Activated CD4-positive, alpha-beta memory T cell treated with anti-CD3 and anti-CD28 coated beads, Interleukin-2, amount 10 ng/mL, durations not matched to agents 7 days and 5 days (primary cell): ENCODE results near the gene CSTF1. TPM values are rescaled to one million over a fixed set of nuclear protein-coding genes. Genes with fewer than 3 reads are reported as not detected.

Experiments
- CTCF ChIA-PET: fragments of 350-600 bp; sonication (Branson Sonifier 250); formaldehyde crosslinking; loops from one replicate; lab custom pipeline; 2021; ENCODE audit warnings: antibody characterized with exemption, inconsistent platforms; lab: Charles Lee
- POLR2A ChIA-PET: fragments of 350-600 bp; sonication (Branson Sonifier 250); formaldehyde crosslinking; loops from one replicate; lab custom pipeline; 2021; ENCODE audit warnings: antibody characterized with exemption; lab: Charles Lee
- DNase-seq: peaks from one replicate; pipeline ENCODE4 v3.0.0-alpha.2; 2020
- H3K27ac Mint-ChIP-seq: one replicate; pipeline ENCODE4 v1.8.0; 2021; ENCODE audit warnings: mild to moderate bottlenecking, mixed read lengths
- H3K27me3 Mint-ChIP-seq: one replicate; pipeline ENCODE4 v1.8.0; 2021; ENCODE audit warnings: mixed read lengths
- H3K36me3 Mint-ChIP-seq: one replicate; pipeline ENCODE4 v1.8.0; 2021; ENCODE audit warnings: low read depth, mixed read lengths
- H3K4me1 Mint-ChIP-seq: one replicate; pipeline ENCODE4 v1.8.0; 2021; ENCODE audit warnings: mixed read lengths
- H3K4me3 Mint-ChIP-seq: one replicate; pipeline ENCODE4 v1.8.0; 2021; ENCODE audit warnings: mild to moderate bottlenecking, mixed read lengths
- H3K9me3 Mint-ChIP-seq: one replicate; pipeline ENCODE4 v1.8.0; 2021; ENCODE audit warnings: mixed read lengths
- total RNA-seq, 2 experiments: library from RNA; stranded (reverse); gene quantifications; one replicate each; pipeline ENCODE4 v1.2.3, GENCODE V29; 2021

The CSTF1 gene
- total RNA-seq, 2 experiments from 2014 or later = 61.5 to 64.9 TPM

DNA sequence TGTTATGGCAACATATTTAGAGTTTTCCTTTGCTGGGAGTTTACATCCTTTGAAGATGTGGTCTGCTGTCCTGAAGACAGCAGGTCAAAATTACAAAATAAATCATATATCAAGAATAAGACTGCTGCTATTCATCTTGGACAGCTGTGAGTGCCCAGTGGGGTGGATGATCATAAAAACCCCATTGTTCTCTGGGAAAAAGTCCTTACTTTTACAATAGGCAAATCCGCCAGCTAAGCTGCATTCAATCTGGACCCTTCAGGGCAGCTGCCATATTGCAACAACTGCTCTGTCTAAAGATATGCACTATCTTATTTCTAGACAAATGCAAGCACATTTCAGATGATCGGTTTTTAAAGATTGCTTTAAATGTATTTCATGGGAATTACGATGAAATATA is 39.0 kb downstream of the CSTF1 start:
- Mint-ChIP-seq H3K27me3 (no peaks in the 10 kb centered on the region), H3K4me1 (peaks cover 55% of the 10 kb centered on the region), H3K4me3 (no peak overlapping the region), H3K27ac (no peak overlapping the region), H3K36me3 (peaks cover 44% of the 10 kb centered on the region), H3K9me3 (peaks cover 3% of the 10 kb centered on the region)
- CTCF ChIA-PET = no interaction called here
- no peak for DNase-seq
- POLR2A ChIA-PET = no interaction called here

DNA sequence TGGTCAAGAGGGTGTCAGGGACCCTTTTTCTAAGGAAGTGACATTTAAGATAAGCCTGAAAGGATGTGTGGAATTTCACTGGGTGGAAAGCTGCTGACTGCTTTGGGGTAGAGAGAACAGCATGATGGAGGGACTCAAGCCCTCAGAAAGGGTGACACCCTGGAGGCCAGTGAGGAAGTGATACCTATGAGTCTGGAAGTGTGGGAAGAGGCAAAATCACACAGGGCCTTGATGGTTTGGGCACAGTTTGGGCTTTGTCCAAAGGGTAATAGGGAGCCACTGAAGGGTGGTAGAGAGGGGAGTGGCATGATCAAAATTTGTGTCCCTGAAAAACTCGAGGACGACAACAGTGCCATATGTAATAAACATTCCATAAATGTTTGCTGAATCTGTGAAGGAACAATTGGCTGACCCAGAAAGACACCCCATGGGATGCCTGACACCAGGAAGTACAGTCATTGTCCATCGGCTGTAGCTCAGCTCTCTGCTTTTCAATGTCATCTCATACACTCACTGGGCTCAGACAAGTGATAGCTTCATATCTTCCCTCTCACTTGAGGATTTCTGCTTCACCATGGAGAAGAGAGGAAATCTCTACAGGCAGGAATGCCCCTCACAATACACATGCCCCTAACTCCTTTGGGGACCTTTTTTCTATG is 40.9 kb downstream of the CSTF1 start:
- ChIA-PET POLR2A (interaction anchor here (0.6 to 1.0 kb wide), 2 partner anchors 21 to 41 kb away, joined by 3 to 4 read pairs; partner anchors contain the start of genes AURKA, CASS4 and CSTF1), CTCF (no interaction called here)
- DNase-seq = no peak
- peaks cover 3% of the 10 kb centered on the region for H3K9me3 Mint-ChIP-seq
- no peak overlapping the region for H3K4me3 Mint-ChIP-seq
- H3K27me3 Mint-ChIP-seq = no peaks in the 10 kb centered on the region
- H3K27ac Mint-ChIP-seq = no peak overlapping the region
- peaks cover 53% of the 10 kb centered on the region for H3K36me3 Mint-ChIP-seq
- peaks cover 49% of the 10 kb centered on the region for H3K4me1 Mint-ChIP-seq

DNA sequence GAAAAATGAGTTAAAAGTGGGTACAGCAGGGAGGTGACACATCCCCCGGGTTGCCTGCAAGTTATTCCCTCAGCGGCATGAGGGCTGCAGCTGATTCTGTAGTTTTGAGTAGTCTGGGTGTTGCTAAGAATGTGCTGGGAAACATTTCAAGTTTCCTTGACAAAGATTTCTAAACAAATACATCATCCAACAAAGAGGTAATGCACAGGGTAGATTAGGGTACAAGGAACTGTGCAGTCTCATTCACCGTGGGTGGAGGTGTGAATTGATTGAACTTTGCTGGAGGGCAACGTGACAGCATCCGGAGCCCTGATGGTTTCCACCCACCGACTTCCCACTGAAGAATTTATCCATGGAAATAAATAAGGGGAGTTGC is 41.4 kb downstream of the CSTF1 start:
- Mint-ChIP-seq H3K27me3 (no peaks in the 10 kb centered on the region), H3K4me1 (peaks cover 47% of the 10 kb centered on the region), H3K27ac (no peak overlapping the region), H3K4me3 (no peak overlapping the region), H3K36me3 (peaks cover 56% of the 10 kb centered on the region), H3K9me3 (peaks cover 3% of the 10 kb centered on the region)
- POLR2A ChIA-PET = interaction anchor here (1.0 kb wide), 1 partner anchor 21 kb away, joined by 4 read pairs; the partner anchor contains the start of gene CASS4
- CTCF ChIA-PET = no interaction called here
- DNase-seq = no peak

DNA sequence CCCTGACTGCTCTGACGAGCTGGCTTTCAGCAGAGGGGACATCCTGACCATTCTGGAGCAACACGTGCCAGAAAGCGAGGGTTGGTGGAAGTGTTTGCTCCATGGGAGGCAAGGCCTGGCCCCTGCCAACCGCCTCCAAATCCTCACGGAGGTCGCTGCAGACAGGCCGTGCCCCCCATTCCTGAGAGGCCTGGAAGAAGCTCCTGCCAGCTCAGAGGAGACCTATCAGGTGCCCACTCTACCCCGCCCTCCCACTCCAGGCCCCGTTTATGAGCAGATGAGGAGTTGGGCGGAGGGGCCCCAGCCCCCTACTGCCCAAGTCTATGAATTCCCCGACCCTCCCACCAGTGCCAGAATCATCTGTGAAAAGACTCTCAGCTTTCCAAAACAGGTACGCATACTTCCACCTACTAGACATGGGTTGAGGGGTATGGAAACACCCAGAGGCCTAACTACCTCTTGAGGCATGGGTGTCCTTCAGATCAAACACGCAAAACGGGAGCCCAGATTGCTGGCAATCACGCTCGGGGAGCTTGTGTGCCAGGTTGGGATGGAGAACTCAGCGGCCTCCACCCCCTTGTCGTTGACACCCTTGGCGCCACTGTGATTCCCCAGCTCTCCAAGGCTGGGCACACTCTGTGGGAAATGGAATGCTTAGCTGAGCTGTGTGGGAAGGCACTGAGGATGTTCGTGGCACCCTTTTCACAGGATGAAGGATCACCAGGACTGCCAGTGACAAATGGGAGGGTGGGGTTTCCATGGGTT is 44.9 kb downstream of the CSTF1 start:
- Mint-ChIP-seq H3K27me3 (no peaks in the 10 kb centered on the region), H3K4me1 (peaks cover 52% of the 10 kb centered on the region), H3K9me3 (peaks cover 3% of the 10 kb centered on the region), H3K27ac (no peak overlapping the region), H3K4me3 (no peak overlapping the region), H3K36me3 (peaks cover 52% of the 10 kb centered on the region)
- CTCF ChIA-PET = no interaction called here
- no peak for DNase-seq
- POLR2A ChIA-PET = interaction anchor here (1.1 kb wide), 1 partner anchor 17 kb away, joined by 4 read pairs; no protein-coding TSS in a partner anchor

DNA sequence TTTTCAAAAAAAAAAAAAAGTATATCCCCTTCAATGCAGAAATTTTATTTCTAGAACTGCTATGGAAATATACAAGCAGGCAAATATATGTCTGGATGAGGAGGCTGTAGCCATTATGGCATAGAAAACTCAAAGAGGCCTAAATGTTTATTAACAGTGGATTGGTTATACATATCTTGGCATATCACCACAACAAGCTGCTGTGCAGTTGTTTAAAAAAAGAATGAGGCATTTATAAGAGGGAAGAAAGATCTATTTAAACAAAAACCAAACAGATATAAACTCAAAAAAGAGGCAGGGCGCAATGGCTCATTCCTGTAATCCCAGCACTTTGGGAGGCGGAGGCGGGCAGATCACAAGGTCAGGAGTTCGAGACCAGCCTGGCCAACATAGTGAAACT is 45.8 kb downstream of the CSTF1 start:
- Mint-ChIP-seq H3K4me3 (no peak overlapping the region), H3K4me1 (peaks cover 55% of the 10 kb centered on the region), H3K27ac (peak overlapping the region; percentile 22), H3K9me3 (peaks cover 3% of the 10 kb centered on the region), H3K36me3 (peaks cover 52% of the 10 kb centered on the region), H3K27me3 (no peaks in the 10 kb centered on the region)
- DNase-seq = no peak
- ChIA-PET POLR2A (interaction anchor here (2.4 kb wide), 1 partner anchor 19 kb away, joined by 9 read pairs; no protein-coding TSS in a partner anchor), CTCF (interaction anchor here (0.6 kb wide), 1 partner anchor 77 kb away, joined by 3 read pairs; no protein-coding TSS in a partner anchor)

DNA sequence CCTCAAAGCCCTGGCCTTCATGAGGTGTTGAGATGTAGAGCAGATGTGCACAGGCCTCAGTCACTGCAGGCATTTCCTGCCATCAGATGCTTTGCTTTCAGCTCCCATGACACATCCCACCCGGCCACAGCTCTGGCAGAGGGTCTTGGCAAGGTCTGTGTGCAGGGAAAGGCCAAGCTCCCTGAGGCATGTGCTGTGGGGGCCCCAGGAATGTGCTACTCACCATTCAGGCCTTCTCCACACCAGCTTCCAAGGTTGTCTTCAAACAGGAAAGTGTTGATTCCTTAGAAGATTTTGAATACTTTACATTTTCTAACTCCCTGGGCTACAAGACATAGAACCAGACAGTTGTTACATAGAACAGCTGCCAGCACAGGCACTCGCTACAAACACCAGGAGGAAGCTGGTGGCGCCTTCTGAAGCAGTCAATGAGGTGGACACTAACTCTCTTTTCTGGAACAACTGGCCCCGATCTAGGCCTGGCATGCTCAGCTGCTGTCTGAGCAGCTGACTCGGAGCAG is 47.4 kb downstream of the CSTF1 start:
- DNase-seq = no peak
- Mint-ChIP-seq H3K4me3 (no peak overlapping the region), H3K27me3 (no peaks in the 10 kb centered on the region), H3K9me3 (no peaks in the 10 kb centered on the region), H3K27ac (peak overlapping the region; percentile 87), H3K4me1 (peaks cover 53% of the 10 kb centered on the region), H3K36me3 (peaks cover 48% of the 10 kb centered on the region)
- ChIA-PET POLR2A (interaction anchor here (0.8 to 2.4 kb wide), 7 partner anchors 18 to 47 kb away, joined by 4 to 9 read pairs (median 6); partner anchors contain the start of genes AURKA, CASS4, CSTF1 and RTF2), CTCF (interaction anchor here (1.3 kb wide), 1 partner anchor 27 kb away, joined by 4 read pairs; the partner anchor contains the start of gene CASS4)

DNA sequence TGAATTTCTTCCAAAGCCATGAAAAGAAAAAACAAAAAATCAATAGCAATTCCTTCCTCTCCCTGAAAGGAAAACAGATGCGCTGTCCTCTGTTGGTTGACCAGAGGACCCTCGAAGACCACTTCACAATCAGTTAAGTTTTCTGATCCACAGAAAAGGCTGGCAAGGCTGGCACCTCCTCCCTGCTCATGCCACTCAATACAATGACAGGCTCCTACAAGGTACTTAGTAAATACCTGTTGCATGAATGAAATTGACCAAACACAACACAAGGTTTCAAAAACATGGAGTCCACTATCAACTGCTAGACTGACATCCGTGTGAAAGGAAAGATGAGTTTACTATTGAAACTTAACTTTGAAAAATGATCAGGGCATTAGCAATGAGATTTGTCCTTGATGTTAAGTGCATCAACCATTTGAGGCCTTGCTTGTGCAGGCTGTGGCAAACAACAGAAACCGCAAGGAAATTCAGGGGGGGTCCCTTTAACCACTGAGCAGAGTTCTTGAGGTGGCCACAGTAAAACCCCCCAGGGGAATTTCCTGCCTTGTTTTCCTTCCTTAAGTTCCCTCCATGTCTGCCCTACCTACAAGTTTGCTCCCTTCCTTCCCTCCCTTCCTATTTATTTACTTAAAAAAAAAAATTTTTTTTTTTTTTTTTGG is 48.0 kb downstream of the CSTF1 start:
- ChIA-PET POLR2A (interaction anchor here (0.8 to 2.4 kb wide), 7 partner anchors 18 to 28 kb away, joined by 4 to 9 read pairs (median 5); partner anchors contain the start of genes CASS4 and RTF2), CTCF (interaction anchor here (1.3 kb wide), 1 partner anchor 28 kb away, joined by 4 read pairs; the partner anchor contains the start of gene CASS4)
- H3K27ac Mint-ChIP-seq = peak overlapping the region; percentile 87
- H3K9me3 Mint-ChIP-seq = no peaks in the 10 kb centered on the region
- DNase-seq = peak; percentile 68
- peaks cover 50% of the 10 kb centered on the region for H3K4me1 Mint-ChIP-seq
- H3K36me3 Mint-ChIP-seq = peaks cover 46% of the 10 kb centered on the region
- H3K27me3 Mint-ChIP-seq = no peaks in the 10 kb centered on the region
- peak overlapping the region; percentile 19 for H3K4me3 Mint-ChIP-seq

DNA sequence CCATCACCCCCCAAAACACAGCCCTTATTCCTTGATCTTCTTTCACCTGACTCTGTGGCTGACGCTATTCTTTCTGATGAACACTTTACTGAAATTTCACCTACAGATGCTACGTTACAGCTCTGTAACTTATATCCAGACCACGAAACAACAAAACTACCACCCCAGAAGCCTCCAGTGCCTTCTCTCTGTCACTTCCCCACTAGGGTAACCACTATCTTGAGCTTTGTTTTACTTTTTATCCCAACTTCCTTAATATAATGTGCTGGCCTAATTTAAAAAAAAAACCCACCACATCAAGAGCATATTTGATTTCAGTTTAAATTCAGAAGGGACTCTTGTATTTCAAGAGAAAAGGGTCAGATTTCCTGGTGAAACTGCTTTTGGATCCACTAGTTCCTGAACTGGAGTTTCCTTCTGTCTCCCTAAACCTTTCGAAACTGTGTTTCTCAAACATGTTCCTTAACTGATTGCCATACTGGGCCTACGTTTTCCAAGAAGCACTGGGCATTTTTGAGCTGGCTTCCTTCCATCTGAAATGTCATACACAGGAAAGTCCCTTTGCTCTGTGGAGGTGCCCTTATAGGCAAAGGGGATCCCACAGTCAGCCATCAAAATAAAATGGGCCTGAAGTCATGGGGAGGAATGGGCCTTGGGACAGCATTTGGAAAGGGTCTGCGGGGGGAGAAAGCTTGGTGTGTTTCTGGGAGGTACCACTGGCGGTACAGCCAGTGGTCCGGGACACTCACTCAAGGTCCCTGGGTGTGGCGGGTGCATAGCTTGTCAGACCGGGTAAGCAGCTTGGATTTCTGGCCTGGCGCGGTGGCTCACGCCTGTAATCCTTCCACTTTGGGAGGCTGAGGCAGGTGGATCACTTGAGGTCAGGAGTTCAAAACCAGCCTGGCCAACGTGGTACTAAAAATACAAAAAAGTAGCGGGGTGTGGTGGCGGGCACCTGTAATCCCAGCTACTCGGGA is 50.2 kb downstream of the CSTF1 start:
- peaks cover 50% of the 10 kb centered on the region for H3K4me1 Mint-ChIP-seq
- H3K27me3 Mint-ChIP-seq = no peaks in the 10 kb centered on the region
- H3K36me3 Mint-ChIP-seq = peaks cover 35% of the 10 kb centered on the region
- H3K9me3 Mint-ChIP-seq = no peaks in the 10 kb centered on the region
- H3K27ac Mint-ChIP-seq = peak overlapping the region; percentile 17
- CTCF ChIA-PET = interaction anchor here (0.9 to 1.1 kb wide), 2 partner anchors 9 to 17 kb away, joined by 3 to 4 read pairs; no protein-coding TSS in a partner anchor
- POLR2A ChIA-PET = interaction anchor here (0.7 to 2.2 kb wide), 6 partner anchors 10 to 14 kb away, joined by 3 to 5 read pairs (median 3); no protein-coding TSS in a partner anchor
- DNase-seq = no peak
- H3K4me3 Mint-ChIP-seq = no peak overlapping the region

DNA sequence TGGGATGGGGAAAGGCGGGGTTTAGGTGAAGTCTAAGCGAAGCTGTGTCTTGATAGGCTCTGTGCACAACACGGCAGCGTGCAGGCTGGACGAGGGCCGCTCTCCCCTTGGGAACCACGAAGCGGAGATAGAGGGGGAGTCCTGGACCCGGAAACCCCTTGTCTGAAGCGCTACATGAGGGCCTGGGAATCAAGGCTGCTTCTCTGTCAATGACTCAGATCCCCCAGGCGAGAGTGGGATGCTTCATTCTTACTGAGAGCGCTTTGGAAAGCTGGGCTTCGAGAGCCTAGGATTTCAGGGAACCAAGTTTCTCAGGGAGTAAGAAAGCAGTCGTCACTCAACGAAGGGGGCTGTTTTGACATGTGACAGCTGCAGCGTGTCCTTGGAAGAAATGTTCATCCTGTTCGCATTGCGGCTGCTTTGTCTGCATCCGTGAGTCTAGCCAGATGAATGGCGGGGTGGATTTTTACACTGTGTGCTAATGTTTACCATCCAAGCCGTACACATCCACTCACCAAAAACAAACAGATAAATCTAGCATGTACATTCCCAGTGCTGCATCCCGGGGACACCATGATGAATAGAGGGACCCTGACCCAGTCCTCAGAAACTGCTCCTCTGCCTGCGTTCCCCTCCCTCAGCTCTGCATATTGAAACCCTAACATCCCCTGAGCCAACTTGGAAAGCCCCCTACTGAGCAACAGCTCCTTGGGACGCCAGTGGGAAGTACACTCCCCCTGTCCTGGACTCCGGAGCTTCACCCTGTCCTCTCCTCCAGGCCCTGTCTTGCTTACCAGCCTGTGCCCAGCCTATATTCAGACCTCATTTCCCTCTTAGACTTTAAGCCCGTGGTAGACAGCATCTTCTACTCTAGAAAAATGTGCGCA is 51.5 kb downstream of the CSTF1 start:
- Mint-ChIP-seq H3K36me3 (peaks cover 33% of the 10 kb centered on the region), H3K9me3 (no peaks in the 10 kb centered on the region), H3K27ac (no peak overlapping the region), H3K4me3 (no peak overlapping the region), H3K27me3 (no peaks in the 10 kb centered on the region), H3K4me1 (peaks cover 40% of the 10 kb centered on the region)
- DNase-seq = no peak
- CTCF ChIA-PET = interaction anchor here (0.6 kb wide), 1 partner anchor 175 kb away, joined by 3 read pairs; no protein-coding TSS in a partner anchor
- POLR2A ChIA-PET = interaction anchor here (0.7 to 2.2 kb wide), 4 partner anchors 10 to 32 kb away, joined by 3 to 5 read pairs (median 4); partner anchors contain the start of gene CASS4

DNA sequence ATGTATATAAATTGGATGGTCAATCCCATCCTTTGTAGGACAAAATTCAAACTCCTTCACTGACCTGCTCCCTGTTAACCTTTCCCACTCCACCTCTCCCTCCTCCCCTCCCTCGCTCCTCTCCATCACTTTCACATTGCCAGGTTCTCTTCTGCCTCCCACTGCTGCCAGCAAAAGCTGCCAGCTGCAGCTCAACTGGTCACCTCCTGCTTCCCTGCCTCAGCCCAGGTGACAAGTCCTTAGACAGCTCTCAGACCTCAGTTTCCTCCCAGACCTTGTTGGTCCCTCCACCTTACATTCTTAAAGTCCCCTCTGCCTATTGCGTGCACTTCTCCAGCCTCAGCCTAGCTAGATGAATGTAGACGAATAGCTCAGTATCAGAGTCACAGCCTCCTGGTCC is 52.7 kb downstream of the CSTF1 start:
- H3K4me1 Mint-ChIP-seq = peaks cover 29% of the 10 kb centered on the region
- POLR2A ChIA-PET = interaction anchor here (1.0 to 1.7 kb wide), 2 partner anchors 25 to 33 kb away, joined by 3 to 4 read pairs; partner anchors contain the start of gene CASS4
- CTCF ChIA-PET = no interaction called here

More for the DNA sequence above, 52.7 kb downstream of the CSTF1 start:
- H3K4me3 Mint-ChIP-seq = no peak overlapping the region
- DNase-seq = no peak
- H3K36me3 Mint-ChIP-seq = peaks cover 28% of the 10 kb centered on the region
- no peak overlapping the region for H3K27ac Mint-ChIP-seq
- H3K27me3 Mint-ChIP-seq = no peaks in the 10 kb centered on the region
- H3K9me3 Mint-ChIP-seq = no peaks in the 10 kb centered on the region
